Mesothelial cell of epicardium (in vitro differentiated cells): ENCODE measurements around the gene RTL1. TPM values are rescaled to one million over a fixed set of nuclear protein-coding genes. Genes with fewer than 3 reads are reported as not detected.

Source experiments
- DNase-seq, 2 experiments: peaks; one replicate each; pipeline ENCODE4 v3.0.0; 2021; ENCODE audit warnings: low spot score in 2 of 2; ENCODE audit not compliant: unreplicated experiment in 2 of 2
- H3K27ac Mint-ChIP-seq: 2 replicates; pipeline ENCODE4 v1.8.0; 2021; ENCODE audit warnings: mixed read lengths
- H3K27me3 Mint-ChIP-seq: 2 replicates; pipeline ENCODE4 v1.8.0; 2021; ENCODE audit warnings: low read depth, mixed read lengths
- H3K36me3 Mint-ChIP-seq: 2 replicates; pipeline ENCODE4 v1.8.0; 2021; ENCODE audit warnings: mixed read lengths
- H3K4me1 Mint-ChIP-seq: 2 replicates; pipeline ENCODE4 v1.8.0; 2021; ENCODE audit warnings: mixed read lengths
- H3K4me3 Mint-ChIP-seq: 2 replicates; pipeline ENCODE4 v1.8.0; 2021; ENCODE audit warnings: mild to moderate bottlenecking, moderate library complexity, mixed read lengths
- H3K9me3 Mint-ChIP-seq: 2 replicates; pipeline ENCODE4 v1.8.0; 2021; ENCODE audit warnings: mixed read lengths
- CTCF ChIP-seq: fragments of 200-600 bp; sonication (generic); IDR thresholded peaks from one replicate; pipeline ENCODE4 v1.5.0; 2021; ENCODE audit warnings: antibody characterized with exemption; ENCODE audit not compliant: unreplicated experiment
- microRNA-seq: library from miRNA; unstranded; fragments of <30 nt; microRNA quantifications from one replicate; pipeline ENCODE4 v1.2.0, GENCODE V29; 2021; ENCODE audit warnings: inconsistent platforms, mixed read lengths
- total RNA-seq: library from RNA; stranded (reverse); gene quantifications from 3 replicates; pipeline ENCODE4 v1.2.1, GENCODE V29; 2021

The RTL1 gene
- total RNA-seq, 1 donor from 2014 or later = 9.3 TPM

- no peak for TF ChIP-seq CTCF
- Mint-ChIP-seq H3K9me3 (peaks cover 2% of the 10 kb centered on the region), H3K36me3 (peaks cover 2% of the 10 kb centered on the region), H3K27me3 (peaks cover 4% of the 10 kb centered on the region), H3K4me1 (peaks cover 27% of the 10 kb centered on the region), H3K4me3 (no peak overlapping the region), H3K27ac (no peak overlapping the region)
- no peak for DNase-seq
These were observed 71.1 kb downstream of the RTL1 start for GRCh38 chr14:100832311-100832960.

GRCh38 chr14:100830681-100831080 lies 72.8 kb downstream of the RTL1 start:
- Mint-ChIP-seq H3K9me3 (peaks cover 4% of the 10 kb centered on the region), H3K4me3 (no peak overlapping the region), H3K4me1 (peaks cover 27% of the 10 kb centered on the region), H3K27ac (peak overlapping the region; percentile 80), H3K27me3 (peaks cover 3% of the 10 kb centered on the region), H3K36me3 (peaks cover 4% of the 10 kb centered on the region)
- DNase-seq = no peak
- TF ChIP-seq CTCF = no peak

Small RNA genes lying within 50 kb of the gene (microRNA-seq; reads per million reads assigned to microRNA genes)
- gene MIR127 = 1.5 reads per million
- not detected for gene MIR136
- gene MIR337 = 5.9 reads per million, percentile 23 among the genes with 10 or more reads in this experiment
- 16.4 reads per million, percentile 40 among the genes with 10 or more reads in this experiment for gene MIR370
- gene MIR431 = not detected
- gene MIR432 = not detected
- 0.88 reads per million for gene MIR433
- 0.88 reads per million for gene MIR493
- not detected for gene MIR665

Other genes with a start within 250 kb of the RTL1 start
- 958 to 1,165 TPM (median 1,080 TPM) in 3 replicates for gene DLK1, start 176.8 kb downstream of the RTL1 start, total RNA-seq
- 0.18 TPM in 1 of 3 replicates, not detected in the others for gene MEG3, start 77.6 kb downstream of the RTL1 start, total RNA-seq